GM10266 (cell line): ENCODE data around the gene SMARCB1.
A peak's percentile ranks its signal among the peaks of the same experiment; 100 is the strongest.

Source experiments
- DNase-seq: peaks from one replicate; pipeline ENCODE4 v3.0.0; 2012; ENCODE audit errors: extremely low spot score
- TF ChIP-seq, protein P1 (sequence below): IDR thresholded peaks from 2 replicates; pipeline ENCODE4 v1.5.1; 2012; ENCODE audit warnings: mild to moderate bottlenecking, low read depth; ENCODE audit not compliant: control insufficient read depth, insufficient read depth; ENCODE audit errors: missing control alignments

The SMARCB1 gene

DNA sequence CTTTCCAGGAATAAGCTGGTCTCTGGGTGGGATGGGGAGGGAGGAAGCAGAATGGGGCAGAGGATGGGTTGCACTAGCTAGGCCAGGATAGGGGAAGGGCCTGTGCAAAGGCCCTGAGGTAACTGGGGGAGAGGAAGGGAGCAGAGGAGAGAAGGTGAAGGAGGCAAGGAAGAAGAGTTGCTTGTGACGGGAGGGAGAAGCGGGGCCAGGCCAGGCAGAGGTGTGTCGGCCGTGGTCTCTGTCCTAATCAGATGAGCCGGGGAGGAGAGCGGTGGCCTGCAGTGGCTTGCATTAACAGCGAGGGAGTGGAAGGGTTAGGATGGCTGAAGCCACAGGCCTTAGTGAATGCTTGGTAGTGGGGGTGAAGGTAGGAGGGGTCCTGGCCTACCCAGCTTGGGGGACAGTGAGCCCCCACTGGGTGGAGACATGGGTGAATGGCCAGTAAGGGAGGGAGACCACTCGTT is 58.0 kb downstream of the SMARCB1 start:
- DNase-seq: no peak
- TF ChIP-seq, protein P1, sequence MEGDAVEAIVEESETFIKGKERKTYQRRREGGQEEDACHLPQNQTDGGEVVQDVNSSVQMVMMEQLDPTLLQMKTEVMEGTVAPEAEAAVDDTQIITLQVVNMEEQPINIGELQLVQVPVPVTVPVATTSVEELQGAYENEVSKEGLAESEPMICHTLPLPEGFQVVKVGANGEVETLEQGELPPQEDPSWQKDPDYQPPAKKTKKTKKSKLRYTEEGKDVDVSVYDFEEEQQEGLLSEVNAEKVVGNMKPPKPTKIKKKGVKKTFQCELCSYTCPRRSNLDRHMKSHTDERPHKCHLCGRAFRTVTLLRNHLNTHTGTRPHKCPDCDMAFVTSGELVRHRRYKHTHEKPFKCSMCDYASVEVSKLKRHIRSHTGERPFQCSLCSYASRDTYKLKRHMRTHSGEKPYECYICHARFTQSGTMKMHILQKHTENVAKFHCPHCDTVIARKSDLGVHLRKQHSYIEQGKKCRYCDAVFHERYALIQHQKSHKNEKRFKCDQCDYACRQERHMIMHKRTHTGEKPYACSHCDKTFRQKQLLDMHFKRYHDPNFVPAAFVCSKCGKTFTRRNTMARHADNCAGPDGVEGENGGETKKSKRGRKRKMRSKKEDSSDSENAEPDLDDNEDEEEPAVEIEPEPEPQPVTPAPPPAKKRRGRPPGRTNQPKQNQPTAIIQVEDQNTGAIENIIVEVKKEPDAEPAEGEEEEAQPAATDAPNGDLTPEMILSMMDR: no peak

DNA sequence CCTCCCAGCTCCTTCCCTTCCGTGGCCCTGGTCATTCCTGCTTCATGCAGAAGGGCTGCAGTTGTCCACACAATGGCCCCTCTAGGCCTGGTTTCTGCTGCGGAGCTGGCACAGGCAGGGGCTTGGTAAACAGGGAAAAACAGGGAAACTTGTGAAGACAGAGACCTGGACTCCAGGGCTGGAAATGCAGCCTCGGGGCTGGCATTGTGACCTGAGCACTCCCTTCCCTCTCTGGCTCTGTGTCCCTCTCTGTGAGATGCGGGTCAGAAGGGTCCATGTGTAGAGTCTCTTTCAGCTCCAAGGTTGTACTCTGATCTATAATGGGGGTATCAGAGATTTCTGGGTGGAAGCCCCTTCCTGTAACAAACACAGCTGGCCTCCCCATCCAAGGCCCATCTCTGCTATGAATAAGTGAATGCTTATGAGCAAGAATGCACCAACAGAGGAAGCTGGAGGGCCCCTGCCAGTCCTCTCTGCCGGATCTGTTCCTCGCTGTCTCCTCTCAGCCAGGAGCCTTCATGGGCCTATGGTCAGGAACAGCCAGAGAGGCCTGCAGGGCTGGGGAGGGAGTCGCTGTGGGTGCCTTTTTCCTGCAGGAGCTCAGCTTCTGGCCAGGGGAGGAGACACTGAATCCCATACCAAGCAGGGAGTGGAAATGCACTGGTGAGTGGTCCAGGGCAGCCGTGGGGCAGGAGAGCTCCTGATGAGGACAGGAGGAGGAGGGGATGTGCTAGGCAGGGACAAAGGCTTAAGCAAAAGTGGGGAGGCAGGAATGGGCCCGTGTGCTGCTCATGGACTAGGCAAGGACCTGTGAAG is 58.7 kb downstream of the SMARCB1 start:
- TF ChIP-seq, protein P1: no peak
- DNase-seq: no peak

DNA sequence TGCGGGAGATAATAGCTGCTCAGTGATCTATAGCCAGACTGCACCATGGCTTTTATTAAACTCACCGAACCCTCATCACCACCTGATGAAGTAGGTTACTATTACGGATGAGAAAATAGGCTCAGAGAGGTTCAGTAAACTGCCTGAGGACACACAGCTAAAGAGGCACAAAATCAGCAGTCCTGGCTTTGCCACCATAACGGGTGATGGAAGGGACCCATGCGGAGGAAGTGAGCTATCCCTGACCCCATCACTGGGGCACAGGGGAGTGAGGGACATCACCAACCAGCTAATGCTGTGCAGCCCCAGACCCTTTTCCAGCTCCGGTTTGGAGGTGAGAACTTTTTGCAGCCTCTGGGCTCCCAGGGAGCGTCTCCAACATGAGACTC is 59.3 kb downstream of the SMARCB1 start:
- TF ChIP-seq, protein P1: no peak
- DNase-seq: no peak

DNA sequence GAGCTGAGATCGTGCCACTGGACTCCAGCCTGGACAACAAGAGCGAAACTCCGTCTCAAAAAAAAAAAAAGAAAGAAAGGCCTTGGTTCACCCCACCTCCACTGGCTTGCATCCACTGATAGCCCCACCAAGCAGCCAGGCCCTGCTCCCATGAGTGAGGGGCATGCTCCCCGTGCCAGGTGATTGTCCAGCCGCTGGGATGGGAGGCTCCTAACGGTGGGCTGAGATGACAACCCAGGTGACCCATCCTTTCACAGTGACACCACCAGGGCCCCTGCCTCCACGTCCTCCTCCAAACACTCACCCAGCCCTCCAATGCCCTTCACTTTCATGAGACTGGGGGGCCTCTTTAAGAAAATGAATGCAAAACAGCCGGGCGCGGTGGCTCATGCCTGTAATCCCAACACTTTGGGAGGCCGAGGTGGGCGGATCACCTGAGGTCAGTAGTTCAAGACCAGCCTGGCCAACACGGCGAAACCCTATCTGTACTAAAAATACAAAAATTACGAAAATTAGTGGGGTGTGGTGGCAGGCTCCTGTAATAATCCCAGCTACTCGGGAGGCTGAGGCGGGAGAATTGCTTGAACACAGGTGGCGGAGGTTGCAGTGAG is 60.6 kb downstream of the SMARCB1 start:
- no peak for DNase-seq
- TF ChIP-seq, protein P1: no peak

GRCh38 chr22:23847991-23848864 is 61.5 kb downstream of the SMARCB1 start:
- TF ChIP-seq, protein P1: no peak
- DNase-seq: no peak

DNA sequence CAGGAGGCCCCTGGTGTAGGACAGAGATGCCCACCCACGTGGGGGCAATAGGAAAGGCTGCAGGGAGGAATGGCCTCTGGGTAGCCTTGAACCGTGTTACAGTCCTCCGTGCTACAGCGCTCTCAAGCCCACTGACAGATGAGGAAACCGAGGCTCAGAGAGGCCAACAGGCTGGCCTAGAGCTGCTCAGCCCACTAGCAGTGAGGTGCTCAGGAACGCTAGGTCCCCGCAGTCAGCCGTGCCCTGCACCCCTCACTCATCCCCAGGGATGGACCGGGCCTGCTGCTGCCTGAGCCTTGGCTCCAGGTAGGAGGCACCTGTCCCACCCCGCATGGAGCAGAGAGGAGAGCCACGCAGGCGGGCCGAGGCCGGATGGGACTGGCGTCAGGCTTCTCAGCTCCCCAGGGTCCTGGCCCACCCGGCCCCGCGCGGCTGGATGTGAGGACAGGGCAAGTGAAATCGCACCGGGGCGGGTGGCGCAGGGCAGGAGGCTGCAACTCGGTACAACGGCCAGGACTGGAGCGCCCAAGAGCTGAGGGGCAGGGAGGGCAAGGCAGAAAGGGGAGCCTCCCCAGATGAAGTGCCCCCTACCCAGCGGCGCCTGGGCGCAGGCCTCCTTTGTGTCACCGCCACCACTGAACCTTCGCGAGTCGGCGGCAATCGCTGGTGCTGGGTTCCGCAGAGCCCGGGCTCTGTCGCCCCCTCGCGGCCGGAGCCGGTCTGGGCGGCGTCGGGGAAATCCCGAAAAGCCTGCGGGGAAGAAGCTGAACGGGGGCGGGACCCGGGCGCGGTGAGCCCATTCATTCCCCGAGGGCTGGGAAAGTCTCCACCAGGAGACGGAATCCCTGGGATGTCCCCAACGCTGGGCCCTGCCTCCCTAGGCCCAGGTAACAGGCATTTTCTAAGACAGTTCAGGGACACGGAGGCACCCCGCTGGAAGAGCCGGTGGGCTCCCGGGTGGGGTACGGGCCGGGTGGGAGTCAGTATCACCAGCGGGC is 62.5 kb downstream of the SMARCB1 start:
- DNase-seq: peak; percentile 89
- TF ChIP-seq, protein P1: peak; percentile 96
